GM23338 (cell line): Measurements from ENCODE around the gene FAR1. TPM values are rescaled to one million over a fixed set of nuclear protein-coding genes. Genes with fewer than 3 reads are reported as not detected.

Experiments
- ATAC-seq: fragments of 200-7000 bp; cut with Tn5 transposase; 3 replicates; pipeline ENCODE4 v1.9.1; 2020
- DNase-seq: peaks from one replicate; pipeline ENCODE4 v3.0.0-alpha.2; 2015; ENCODE audit warnings: low spot score
- H2AFZ ChIP-seq: fragments of 200-600 bp; sonication (generic); 2 replicates; pipeline ENCODE4 v1.8.0; 2016; ENCODE audit warnings: antibody characterized with exemption, mild to moderate bottlenecking, moderate library complexity
- H3F3A ChIP-seq: fragments of 200-600 bp; sonication (generic); replicated peaks from 2 replicates; pipeline ENCODE4 v1.8.0; 2017; ENCODE audit warnings: antibody characterized with exemption, mixed run types, low read depth
- H3K27ac ChIP-seq: fragments of 200-600 bp; sonication (generic); 2 replicates; pipeline ENCODE4 v1.6.1; 2016; ENCODE audit warnings: low read depth
- H3K27me3 ChIP-seq: fragments of 200-600 bp; sonication (generic); 2 replicates; pipeline ENCODE4 v1.8.0; 2016; ENCODE audit warnings: mild to moderate bottlenecking, mixed run types, moderate library complexity; ENCODE audit not compliant: insufficient read depth
- H3K36me3 ChIP-seq: fragments of 200-600 bp; sonication (generic); 2 replicates; pipeline ENCODE4 v1.8.0; 2016; ENCODE audit warnings: mild to moderate bottlenecking; ENCODE audit not compliant: insufficient read depth
- H3K4me1 ChIP-seq: fragments of 200-600 bp; sonication (generic); 2 replicates; pipeline ENCODE4 v1.8.0; 2016; ENCODE audit warnings: mild to moderate bottlenecking, moderate library complexity; ENCODE audit not compliant: insufficient read depth
- H3K4me2 ChIP-seq: fragments of 200-600 bp; sonication (generic); 2 replicates; pipeline ENCODE4 v1.7.1; 2017; ENCODE audit warnings: mixed run types
- H3K4me3 ChIP-seq: fragments of 200-600 bp; sonication (generic); 2 replicates; pipeline ENCODE4 v1.6.1; 2016; ENCODE audit warnings: mixed run types
- H3K79me2 ChIP-seq: fragments of 200-600 bp; sonication (generic); replicated peaks from 2 replicates; pipeline ENCODE4 v1.8.0; 2017; ENCODE audit warnings: mild to moderate bottlenecking; ENCODE audit not compliant: insufficient read depth
- H3K9me2 ChIP-seq: fragments of 200-600 bp; sonication (generic); 2 replicates; pipeline ENCODE4 v1.8.0; 2017; ENCODE audit not compliant: insufficient read depth
- H4K20me1 ChIP-seq: fragments of 200-600 bp; sonication (generic); replicated peaks from 2 replicates; pipeline ENCODE4 v1.8.0; 2017; ENCODE audit warnings: mild to moderate bottlenecking; ENCODE audit not compliant: insufficient read depth
- H3K27ac Mint-ChIP-seq: 2 replicates; pipeline ENCODE4 v1.8.0; 2020; ENCODE audit warnings: inconsistent platforms, mild to moderate bottlenecking, moderate library complexity, mixed read lengths
- H3K27me3 Mint-ChIP-seq: 3 replicates; pipeline ENCODE4 v1.8.0; 2022; ENCODE audit warnings: low read depth, mild to moderate bottlenecking, moderate library complexity, mixed read lengths, inconsistent platforms; ENCODE audit not compliant: insufficient read depth, poor library complexity
- H3K36me3 Mint-ChIP-seq: 3 replicates; pipeline ENCODE4 v1.8.0; 2021; ENCODE audit warnings: low read depth, mild to moderate bottlenecking, inconsistent platforms, moderate library complexity, mixed read lengths
- H3K4me1 Mint-ChIP-seq: 3 replicates; pipeline ENCODE4 v1.8.0; 2020; ENCODE audit warnings: mild to moderate bottlenecking, inconsistent platforms, mixed read lengths
- H3K4me3 Mint-ChIP-seq: 3 replicates; pipeline ENCODE4 v1.8.0; 2021; ENCODE audit warnings: moderate library complexity, mild to moderate bottlenecking, inconsistent platforms, mixed read lengths
- H3K9me3 Mint-ChIP-seq: 3 replicates; pipeline ENCODE4 v1.8.0; 2020; ENCODE audit warnings: moderate library complexity, mild to moderate bottlenecking, inconsistent platforms, mixed read lengths
- JUNB ChIP-seq: IDR thresholded peaks from one replicate; pipeline ENCODE4 v1.6.1; 2016; ENCODE audit warnings: antibody characterized with exemption; ENCODE audit not compliant: unreplicated experiment
- NANOG ChIP-seq: IDR thresholded peaks from 2 replicates; pipeline ENCODE4 v1.6.1; 2016; ENCODE audit warnings: antibody characterized with exemption, borderline replicate concordance
- STAT1 ChIP-seq: IDR thresholded peaks from one replicate; pipeline ENCODE4 v1.6.1; 2016; ENCODE audit warnings: antibody characterized with exemption; ENCODE audit not compliant: unreplicated experiment
- ZNF331 ChIP-seq: fragments of 250-450 bp; sonication (Bioruptor Pico); IDR thresholded peaks from 2 replicates; pipeline ENCODE4 v1.5.0; 2020; ENCODE audit warnings: low read depth, mild to moderate bottlenecking, moderate library complexity
- polyA plus RNA-seq: library from polyadenylated mRNA; unstranded; fragments of >200 nt; fragmentation: Nextera tagmentation; extraction: Ambion mirVana; gene quantifications from 2 replicates; pipeline ENCODE4 v1.2.1, GENCODE V29; 2016
- total RNA-seq: library from RNA; depleted of rRNA; stranded (reverse); fragments of >200 nt; shearing (Covaris generic); gene quantifications from 2 replicates; pipeline ENCODE4 v1.2.3, GENCODE V29; 2014
- TF ChIP-seq, protein P1 (sequence below): IDR thresholded peaks from 2 replicates; pipeline ENCODE4 v1.6.1; 2016; ENCODE audit warnings: antibody characterized with exemption
- TF ChIP-seq, protein P2 (sequence below): IDR thresholded peaks from one replicate; pipeline ENCODE4 v1.6.1; 2018; ENCODE audit warnings: antibody characterized with exemption; ENCODE audit not compliant: unreplicated experiment
- TF ChIP-seq, protein P3 (sequence below): fragments of 250-450 bp; sonication (Bioruptor Pico); IDR thresholded peaks from 2 replicates; pipeline ENCODE4 v1.5.0; 2020; ENCODE audit warnings: mild to moderate bottlenecking, moderate library complexity

Gene FAR1
- total and polyA plus RNA-seq, 2 experiments from 2014 or later = 27.3 to 79.5 TPM

DNA sequence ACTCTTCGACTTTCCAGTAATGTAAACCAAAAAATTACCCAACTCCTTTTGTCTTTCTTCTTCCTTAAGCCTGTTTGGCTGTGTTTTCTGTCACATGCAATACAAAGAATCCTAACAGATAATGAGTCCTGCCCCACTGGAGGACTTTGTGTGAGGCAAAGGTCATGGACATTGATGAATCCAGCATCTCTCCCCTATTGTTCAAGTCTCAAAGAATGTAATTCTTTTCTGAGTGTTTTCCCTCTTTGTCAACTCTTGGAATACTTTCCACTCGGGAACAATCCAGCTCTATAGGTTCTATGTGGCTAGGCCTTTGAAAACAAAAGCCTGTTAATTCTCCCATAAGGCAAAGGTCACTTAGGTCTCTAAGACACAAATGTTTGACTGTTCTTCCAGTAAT is 100.7 kb downstream of the FAR1 start (continued):
- TF ChIP-seq, protein P1, sequence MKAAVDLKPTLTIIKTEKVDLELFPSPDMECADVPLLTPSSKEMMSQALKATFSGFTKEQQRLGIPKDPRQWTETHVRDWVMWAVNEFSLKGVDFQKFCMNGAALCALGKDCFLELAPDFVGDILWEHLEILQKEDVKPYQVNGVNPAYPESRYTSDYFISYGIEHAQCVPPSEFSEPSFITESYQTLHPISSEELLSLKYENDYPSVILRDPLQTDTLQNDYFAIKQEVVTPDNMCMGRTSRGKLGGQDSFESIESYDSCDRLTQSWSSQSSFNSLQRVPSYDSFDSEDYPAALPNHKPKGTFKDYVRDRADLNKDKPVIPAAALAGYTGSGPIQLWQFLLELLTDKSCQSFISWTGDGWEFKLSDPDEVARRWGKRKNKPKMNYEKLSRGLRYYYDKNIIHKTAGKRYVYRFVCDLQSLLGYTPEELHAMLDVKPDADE = no peak
- TF ChIP-seq STAT1 = no peak

DNA sequence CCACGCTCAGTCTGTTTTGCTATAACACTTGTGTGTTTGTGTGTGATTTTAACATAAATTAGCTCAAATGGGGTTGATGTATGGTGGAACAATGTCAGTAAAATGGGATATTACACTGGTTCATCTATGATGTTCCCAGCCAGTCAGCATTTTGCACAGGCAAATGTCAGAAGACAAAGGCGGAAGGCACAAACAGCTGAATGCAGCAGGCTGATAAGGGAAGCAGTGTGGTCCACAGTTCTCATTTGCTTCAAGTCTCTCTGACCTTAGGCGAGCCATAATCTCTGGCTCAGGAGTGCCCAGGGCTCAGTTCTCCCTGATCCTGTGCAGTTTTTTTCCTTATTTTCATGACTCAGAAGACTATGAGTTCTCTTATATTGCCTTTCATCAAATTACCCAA is 102.7 kb downstream of the FAR1 start:
- TF ChIP-seq JUNB (no peak), ZNF331 (no peak), NANOG (no peak)
- TF ChIP-seq, protein P1 = no peak
- TF ChIP-seq, protein P2, sequence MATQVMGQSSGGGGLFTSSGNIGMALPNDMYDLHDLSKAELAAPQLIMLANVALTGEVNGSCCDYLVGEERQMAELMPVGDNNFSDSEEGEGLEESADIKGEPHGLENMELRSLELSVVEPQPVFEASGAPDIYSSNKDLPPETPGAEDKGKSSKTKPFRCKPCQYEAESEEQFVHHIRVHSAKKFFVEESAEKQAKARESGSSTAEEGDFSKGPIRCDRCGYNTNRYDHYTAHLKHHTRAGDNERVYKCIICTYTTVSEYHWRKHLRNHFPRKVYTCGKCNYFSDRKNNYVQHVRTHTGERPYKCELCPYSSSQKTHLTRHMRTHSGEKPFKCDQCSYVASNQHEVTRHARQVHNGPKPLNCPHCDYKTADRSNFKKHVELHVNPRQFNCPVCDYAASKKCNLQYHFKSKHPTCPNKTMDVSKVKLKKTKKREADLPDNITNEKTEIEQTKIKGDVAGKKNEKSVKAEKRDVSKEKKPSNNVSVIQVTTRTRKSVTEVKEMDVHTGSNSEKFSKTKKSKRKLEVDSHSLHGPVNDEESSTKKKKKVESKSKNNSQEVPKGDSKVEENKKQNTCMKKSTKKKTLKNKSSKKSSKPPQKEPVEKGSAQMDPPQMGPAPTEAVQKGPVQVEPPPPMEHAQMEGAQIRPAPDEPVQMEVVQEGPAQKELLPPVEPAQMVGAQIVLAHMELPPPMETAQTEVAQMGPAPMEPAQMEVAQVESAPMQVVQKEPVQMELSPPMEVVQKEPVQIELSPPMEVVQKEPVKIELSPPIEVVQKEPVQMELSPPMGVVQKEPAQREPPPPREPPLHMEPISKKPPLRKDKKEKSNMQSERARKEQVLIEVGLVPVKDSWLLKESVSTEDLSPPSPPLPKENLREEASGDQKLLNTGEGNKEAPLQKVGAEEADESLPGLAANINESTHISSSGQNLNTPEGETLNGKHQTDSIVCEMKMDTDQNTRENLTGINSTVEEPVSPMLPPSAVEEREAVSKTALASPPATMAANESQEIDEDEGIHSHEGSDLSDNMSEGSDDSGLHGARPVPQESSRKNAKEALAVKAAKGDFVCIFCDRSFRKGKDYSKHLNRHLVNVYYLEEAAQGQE = no peak
- TF ChIP-seq, protein P3, sequence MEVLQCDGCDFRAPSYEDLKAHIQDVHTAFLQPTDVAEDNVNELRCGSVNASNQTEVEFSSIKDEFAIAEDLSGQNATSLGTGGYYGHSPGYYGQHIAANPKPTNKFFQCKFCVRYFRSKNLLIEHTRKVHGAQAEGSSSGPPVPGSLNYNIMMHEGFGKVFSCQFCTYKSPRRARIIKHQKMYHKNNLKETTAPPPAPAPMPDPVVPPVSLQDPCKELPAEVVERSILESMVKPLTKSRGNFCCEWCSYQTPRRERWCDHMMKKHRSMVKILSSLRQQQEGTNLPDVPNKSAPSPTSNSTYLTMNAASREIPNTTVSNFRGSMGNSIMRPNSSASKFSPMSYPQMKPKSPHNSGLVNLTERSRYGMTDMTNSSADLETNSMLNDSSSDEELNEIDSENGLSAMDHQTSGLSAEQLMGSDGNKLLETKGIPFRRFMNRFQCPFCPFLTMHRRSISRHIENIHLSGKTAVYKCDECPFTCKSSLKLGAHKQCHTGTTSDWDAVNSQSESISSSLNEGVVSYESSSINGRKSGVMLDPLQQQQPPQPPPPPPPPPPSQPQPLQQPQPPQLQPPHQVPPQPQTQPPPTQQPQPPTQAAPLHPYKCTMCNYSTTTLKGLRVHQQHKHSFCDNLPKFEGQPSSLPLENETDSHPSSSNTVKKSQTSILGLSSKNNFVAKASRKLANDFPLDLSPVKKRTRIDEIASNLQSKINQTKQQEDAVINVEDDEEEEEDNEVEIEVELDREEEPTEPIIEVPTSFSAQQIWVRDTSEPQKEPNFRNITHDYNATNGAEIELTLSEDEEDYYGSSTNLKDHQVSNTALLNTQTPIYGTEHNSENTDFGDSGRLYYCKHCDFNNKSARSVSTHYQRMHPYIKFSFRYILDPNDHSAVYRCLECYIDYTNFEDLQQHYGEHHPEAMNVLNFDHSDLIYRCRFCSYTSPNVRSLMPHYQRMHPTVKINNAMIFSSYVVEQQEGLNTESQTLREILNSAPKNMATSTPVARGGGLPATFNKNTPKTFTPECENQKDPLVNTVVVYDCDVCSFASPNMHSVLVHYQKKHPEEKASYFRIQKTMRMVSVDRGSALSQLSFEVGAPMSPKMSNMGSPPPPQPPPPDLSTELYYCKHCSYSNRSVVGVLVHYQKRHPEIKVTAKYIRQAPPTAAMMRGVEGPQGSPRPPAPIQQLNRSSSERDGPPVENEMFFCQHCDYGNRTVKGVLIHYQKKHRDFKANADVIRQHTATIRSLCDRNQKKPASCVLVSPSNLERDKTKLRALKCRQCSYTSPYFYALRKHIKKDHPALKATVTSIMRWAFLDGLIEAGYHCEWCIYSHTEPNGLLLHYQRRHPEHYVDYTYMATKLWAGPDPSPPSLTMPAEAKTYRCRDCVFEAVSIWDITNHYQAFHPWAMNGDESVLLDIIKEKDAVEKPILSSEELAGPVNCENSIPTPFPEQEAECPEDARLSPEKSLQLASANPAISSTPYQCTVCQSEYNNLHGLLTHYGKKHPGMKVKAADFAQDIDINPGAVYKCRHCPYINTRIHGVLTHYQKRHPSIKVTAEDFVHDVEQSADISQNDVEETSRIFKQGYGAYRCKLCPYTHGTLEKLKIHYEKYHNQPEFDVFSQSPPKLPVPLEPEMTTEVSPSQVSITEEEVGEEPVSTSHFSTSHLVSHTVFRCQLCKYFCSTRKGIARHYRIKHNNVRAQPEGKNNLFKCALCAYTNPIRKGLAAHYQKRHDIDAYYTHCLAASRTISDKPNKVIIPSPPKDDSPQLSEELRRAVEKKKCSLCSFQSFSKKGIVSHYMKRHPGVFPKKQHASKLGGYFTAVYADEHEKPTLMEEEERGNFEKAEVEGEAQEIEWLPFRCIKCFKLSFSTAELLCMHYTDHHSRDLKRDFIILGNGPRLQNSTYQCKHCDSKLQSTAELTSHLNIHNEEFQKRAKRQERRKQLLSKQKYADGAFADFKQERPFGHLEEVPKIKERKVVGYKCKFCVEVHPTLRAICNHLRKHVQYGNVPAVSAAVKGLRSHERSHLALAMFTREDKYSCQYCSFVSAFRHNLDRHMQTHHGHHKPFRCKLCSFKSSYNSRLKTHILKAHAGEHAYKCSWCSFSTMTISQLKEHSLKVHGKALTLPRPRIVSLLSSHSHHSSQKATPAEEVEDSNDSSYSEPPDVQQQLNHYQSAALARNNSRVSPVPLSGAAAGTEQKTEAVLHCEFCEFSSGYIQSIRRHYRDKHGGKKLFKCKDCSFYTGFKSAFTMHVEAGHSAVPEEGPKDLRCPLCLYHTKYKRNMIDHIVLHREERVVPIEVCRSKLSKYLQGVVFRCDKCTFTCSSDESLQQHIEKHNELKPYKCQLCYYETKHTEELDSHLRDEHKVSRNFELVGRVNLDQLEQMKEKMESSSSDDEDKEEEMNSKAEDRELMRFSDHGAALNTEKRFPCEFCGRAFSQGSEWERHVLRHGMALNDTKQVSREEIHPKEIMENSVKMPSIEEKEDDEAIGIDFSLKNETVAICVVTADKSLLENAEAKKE (CRISPR knock-in tag) = no peak
- no peaks in the 10 kb centered on the region for H3K9me2 ChIP-seq

More for the DNA sequence above, 102.7 kb downstream of the FAR1 start:
- Mint-ChIP-seq H3K9me3 (no peaks in the 10 kb centered on the region; the same call in 2 of the 3 replicates), H3K36me3 (no peaks in the 10 kb centered on the region), H3K4me1 (peaks cover 23% of the 10 kb centered on the region), H3K27me3 (peaks cover 3% of the 10 kb centered on the region), H3K4me3 (no peak overlapping the region), H3K27ac (no peak overlapping the region)
- Histone ChIP-seq H3K27ac (no peak overlapping the region), H3K27me3 (no peaks in the 10 kb centered on the region), H2AFZ (no peak overlapping the region), H3K4me1 (no peaks in the 10 kb centered on the region), H3K36me3 (no peaks in the 10 kb centered on the region), H3K4me2 (no peak overlapping the region), H3F3A (no peaks in the 10 kb centered on the region), H3K4me3 (no peak overlapping the region), H4K20me1 (no peaks in the 10 kb centered on the region), H3K79me2 (no peaks in the 10 kb centered on the region)
- ATAC-seq (no peak), DNase-seq (no peak)
